ENCODE measurements around the gene ZPLD1.

GRCh38 chr3:102450976-102451375 is 16.2 kb downstream of the ZPLD1 start:
- TF ChIP-seq CTCF (IDR thresholded peaks at IDR 0.05) = no peak
- TF ChIP-seq POLR2AphosphoS5 (IDR thresholded peaks at IDR 0.05) = no peak

All from prostate gland (tissue), 2 donors.